ENCODE data around the gene KLK2. TPM values are rescaled to one million over a fixed set of nuclear protein-coding genes. Genes with fewer than 3 reads are reported as not detected.
"Not testable (repeated sequence)": the region's sequence is repeated elsewhere in the genome, so short reads cannot be mapped to it uniquely, and the experiment has no call there.

KLK2 gene
- total RNA-seq, 2 experiments from 2014 or later, result 0.44 TPM; not detected in 1

DNA sequence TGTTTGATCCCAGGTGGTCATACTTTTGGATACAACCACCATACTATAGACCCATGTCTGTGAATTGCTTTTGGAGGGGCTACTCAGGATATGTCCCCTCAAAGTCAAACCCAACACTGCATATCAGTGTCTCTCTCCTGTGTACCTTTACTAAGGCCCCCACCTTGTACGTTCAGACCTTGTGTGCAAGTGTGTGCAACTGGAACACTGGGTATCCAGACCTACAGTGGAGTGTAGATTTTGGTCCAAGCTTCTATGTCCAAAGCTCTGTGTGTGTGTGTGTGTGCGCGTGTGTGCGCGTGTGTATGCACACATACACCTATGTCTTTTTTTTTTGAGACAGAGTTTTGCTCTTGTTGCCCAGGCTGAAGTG lies 18.0 kb downstream of the KLK2 start:
- Mint-ChIP-seq H3K4me3 (no peak overlapping the region), H3K36me3 (no peaks in the 10 kb centered on the region), H3K27ac (no peak overlapping the region), H3K9me3 (peaks cover 6% of the 10 kb centered on the region), H3K4me1 (peaks cover 2% of the 10 kb centered on the region), H3K27me3 (peaks cover 26% of the 10 kb centered on the region)
- ATAC-seq (ENCODE audit: low read depth) (no peak), DNase-seq (no peak)
- POLR2A ChIA-PET, result no interaction called here

DNA sequence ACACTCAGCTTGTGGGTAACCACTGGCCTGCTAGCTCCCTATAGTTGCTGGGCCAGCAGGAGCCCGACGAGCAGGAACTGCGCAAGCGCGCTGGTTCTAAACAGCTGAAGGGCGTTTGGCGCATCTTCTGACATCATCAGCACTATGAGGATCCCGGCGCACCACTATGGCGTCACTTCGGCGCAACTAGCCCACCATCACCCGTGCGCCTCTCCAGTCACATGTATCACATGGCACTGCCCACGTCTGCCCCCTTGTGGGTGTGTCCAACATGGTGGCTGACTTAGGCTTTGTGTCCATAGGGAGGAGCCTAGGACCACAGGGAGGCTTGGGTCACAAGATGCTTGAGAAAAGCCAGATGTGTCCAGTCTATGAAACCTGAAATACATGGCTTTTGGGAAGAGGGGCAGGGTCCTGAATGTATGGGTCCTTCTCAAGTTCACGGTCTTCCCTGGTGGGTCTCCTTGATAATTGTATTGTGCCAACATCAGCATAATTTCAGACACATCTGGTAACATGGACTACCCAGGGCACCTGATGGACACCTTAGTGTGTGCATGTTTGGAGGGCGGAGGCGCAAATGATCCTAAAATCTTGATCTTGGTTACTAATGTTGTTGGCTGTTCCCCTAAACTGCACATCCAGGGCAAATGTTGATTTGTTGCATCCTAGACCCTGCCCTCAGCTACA lies 20.0 kb downstream of the KLK2 start:
- H3K9me3 Mint-ChIP-seq, result peaks cover 6% of the 10 kb centered on the region
- DNase-seq (no peak), ATAC-seq (ENCODE audit: low read depth) (no peak)
- H3K4me3 Mint-ChIP-seq, result no peak overlapping the region
- H3K36me3 Mint-ChIP-seq, result no peaks in the 10 kb centered on the region
- H3K27ac Mint-ChIP-seq, result no peak overlapping the region
- H3K4me1 Mint-ChIP-seq, result peaks cover 2% of the 10 kb centered on the region
- H3K27me3 Mint-ChIP-seq, result peaks cover 28% of the 10 kb centered on the region
- POLR2A ChIA-PET, result no interaction called here

DNA sequence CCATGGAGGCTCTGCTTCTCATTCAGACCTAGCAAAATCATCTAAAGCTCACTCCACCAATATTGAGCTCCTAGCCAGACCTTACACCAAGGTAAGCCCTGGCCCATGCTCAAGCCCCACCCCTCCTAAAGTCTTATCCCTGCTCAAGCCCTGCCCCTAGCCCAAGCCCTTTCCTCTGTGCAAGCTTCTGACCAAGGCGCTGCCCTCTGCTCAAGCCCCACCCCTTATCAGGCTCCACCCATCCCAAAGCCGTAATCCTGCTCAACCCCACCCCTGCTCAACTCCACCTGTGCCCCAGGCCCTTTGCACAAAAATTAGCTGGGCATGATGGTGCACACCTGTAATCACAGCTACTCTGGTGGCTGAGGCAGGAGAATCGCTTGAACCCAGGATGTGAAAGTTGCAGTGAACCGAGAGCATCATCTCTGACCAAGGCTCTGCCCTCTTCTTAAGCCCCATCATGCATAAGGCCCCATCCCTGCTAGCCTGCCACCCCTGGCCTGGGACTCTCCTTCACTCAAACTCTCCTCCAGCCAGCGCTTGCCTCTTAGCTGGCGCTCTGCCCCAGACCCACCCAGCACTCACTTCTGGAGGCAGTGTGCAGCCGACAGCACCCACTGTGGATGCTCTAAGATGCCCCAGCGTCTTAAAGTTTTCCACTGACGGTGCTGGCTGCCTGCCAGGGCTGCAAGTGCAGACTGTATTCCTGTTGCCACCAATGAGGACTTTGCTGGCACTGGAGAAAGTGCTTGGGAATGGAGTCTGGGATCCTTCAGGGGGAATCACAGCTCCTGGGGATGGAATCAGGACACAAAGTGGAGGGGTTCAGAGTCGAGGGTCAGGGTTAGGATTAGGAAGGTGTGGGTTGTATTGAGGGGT lies 21.5 kb downstream of the KLK2 start:
- Mint-ChIP-seq H3K27me3 (peaks cover 20% of the 10 kb centered on the region), H3K27ac (no peak overlapping the region), H3K4me1 (no peaks in the 10 kb centered on the region), H3K4me3 (no peak overlapping the region), H3K36me3 (no peaks in the 10 kb centered on the region), H3K9me3 (peaks cover 6% of the 10 kb centered on the region)
- ATAC-seq (ENCODE audit: low read depth), result no peak
- no peak for DNase-seq
- POLR2A ChIA-PET, result no interaction called here

DNA sequence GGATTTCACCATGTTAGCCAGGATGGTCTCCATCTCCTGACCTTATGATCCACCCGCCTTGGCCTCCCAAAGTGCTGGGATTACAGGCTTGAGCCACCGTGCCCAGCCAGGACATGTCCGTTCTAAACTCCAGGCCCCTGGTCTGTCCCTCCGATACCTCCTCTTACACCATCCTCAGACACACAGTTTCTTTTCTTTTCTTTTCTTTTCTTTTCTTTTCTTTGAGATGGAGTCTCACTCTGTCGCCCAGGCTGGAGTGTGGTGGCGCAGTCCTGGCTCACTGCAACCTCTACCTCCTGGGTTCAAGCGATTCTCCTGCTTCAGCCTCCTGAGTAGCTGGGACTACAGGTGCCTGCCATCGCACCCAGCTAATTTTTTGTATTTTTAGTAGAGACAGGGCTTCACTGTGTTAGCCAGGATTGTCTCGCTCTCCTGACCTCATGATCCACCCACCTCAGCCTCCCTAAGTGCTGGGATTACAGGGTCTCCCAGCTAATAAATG lies 22.9 kb downstream of the KLK2 start:
- H3K27me3 Mint-ChIP-seq, result peaks cover 18% of the 10 kb centered on the region
- not testable (repeated sequence) for H3K9me3 Mint-ChIP-seq

DNA sequence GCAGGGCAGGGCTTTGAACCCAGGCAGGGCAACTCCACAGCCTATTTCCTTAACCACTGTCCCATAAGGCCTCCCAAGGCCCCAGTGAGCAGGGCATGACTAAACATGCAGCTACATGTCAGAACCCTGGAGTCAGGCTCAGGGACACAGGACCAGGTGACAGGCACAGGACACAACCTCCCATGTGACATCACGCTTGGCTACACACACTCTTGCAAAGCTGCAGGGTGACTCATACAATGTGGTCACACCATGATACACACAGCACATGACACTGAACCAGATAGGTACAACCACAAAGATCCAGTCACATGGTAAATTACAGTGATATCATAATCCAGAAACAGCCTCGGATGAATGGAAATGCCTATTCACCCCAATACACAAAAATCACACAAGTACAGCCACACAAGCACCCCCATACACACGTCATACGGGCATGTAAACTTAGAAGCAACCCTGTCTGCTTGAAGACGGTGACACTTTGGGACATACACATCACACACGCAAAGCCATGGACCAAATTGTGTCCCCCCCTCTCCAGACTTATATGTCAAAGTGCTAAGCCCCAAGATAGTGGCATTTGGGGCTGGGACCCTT lies 23.5 kb downstream of the KLK2 start:
- ATAC-seq (ENCODE audit: low read depth) (no peak), DNase-seq (no peak)
- Mint-ChIP-seq H3K36me3 (no peaks in the 10 kb centered on the region), H3K4me3 (no peak overlapping the region), H3K4me1 (no peaks in the 10 kb centered on the region), H3K27ac (no peak overlapping the region), H3K27me3 (peaks cover 17% of the 10 kb centered on the region), H3K9me3 (peaks cover 6% of the 10 kb centered on the region)
- POLR2A ChIA-PET, result no interaction called here

More for the DNA sequence above, 22.9 kb downstream of the KLK2 start:
- H3K4me1 Mint-ChIP-seq; H3K36me3 Mint-ChIP-seq; DNase-seq; H3K27ac Mint-ChIP-seq; POLR2A ChIA-PET; H3K4me3 Mint-ChIP-seq; ATAC-seq (ENCODE audit: low read depth): not testable (repeated sequence)

DNA sequence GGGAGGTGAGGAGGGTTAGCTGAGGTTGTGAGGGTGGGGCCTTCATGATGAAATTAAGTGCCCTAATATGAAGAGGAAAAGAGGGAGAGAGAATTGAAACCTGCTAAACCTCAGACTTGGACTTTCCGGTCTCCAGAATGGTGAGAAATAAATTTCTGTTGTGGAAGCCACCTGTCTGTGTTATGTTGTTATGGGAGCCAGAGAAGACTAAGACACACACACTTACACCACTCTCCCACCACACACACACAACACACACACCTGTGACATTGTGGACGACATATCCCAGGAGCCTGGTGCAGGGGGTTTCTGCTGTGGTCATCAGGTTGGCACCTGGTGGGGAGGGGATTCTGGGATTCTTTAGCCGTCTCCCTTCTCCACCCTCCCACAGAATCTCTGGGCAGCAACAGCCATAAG lies 24.0 kb downstream of the KLK2 start:
- ATAC-seq (ENCODE audit: low read depth), result no peak
- POLR2A ChIA-PET, result no interaction called here
- Mint-ChIP-seq H3K36me3 (no peaks in the 10 kb centered on the region), H3K9me3 (peaks cover 6% of the 10 kb centered on the region), H3K4me1 (no peaks in the 10 kb centered on the region), H3K4me3 (no peak overlapping the region), H3K27me3 (peaks cover 16% of the 10 kb centered on the region), H3K27ac (no peak overlapping the region)
- DNase-seq, result no peak

DNA sequence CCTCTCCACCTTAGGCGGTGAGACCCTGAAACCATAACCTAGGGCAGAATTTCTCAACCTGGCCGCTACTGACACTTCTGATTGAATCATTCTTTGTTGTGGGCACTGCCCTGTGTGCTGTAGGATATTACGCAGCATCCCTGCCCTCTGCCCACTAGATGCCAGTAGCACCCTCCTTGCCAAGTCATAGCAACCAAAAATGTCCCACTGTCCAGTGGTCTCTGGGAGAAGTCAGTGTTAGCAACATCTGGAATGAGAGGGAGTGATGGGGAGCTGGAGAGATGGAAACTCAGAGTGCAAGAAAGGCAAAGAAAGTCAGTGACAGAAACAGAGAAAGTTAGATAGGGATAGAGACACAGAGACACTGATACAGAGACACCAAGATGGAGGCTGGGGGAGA lies 24.4 kb downstream of the KLK2 start:
- DNase-seq (no peak), ATAC-seq (ENCODE audit: low read depth) (no peak)
- no peak overlapping the region for H3K27ac Mint-ChIP-seq
- POLR2A ChIA-PET, result no interaction called here
- no peak overlapping the region for H3K4me3 Mint-ChIP-seq
- H3K4me1 Mint-ChIP-seq, result no peaks in the 10 kb centered on the region
- peaks cover 16% of the 10 kb centered on the region for H3K27me3 Mint-ChIP-seq
- H3K36me3 Mint-ChIP-seq, result no peaks in the 10 kb centered on the region
- peaks cover 6% of the 10 kb centered on the region for H3K9me3 Mint-ChIP-seq

DNA sequence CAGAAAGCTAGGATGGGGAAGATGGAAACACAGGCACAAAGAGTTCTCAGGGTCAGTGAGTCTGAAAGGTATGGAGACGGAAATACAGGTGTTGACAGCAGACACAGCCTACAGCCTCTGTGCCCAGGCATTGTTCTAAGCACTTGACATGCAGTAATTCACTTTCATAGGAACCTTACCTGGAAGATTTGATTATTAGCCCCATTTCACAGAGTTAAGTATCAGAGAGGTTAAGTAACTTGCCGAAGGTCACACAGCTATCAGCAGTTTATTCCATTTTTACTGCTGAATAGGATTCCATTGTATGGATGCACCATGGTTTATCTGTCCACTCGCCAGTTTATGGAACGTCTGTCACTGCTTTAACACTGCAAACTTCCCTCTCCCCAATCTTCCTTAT lies 24.8 kb downstream of the KLK2 start:
- ATAC-seq (ENCODE audit: low read depth) (no peak), DNase-seq (no peak)
- POLR2A ChIA-PET, result no interaction called here
- Mint-ChIP-seq H3K27ac (no peak overlapping the region), H3K36me3 (no peaks in the 10 kb centered on the region), H3K9me3 (peaks cover 6% of the 10 kb centered on the region), H3K4me1 (no peaks in the 10 kb centered on the region), H3K4me3 (no peak overlapping the region), H3K27me3 (peaks cover 16% of the 10 kb centered on the region)

DNA sequence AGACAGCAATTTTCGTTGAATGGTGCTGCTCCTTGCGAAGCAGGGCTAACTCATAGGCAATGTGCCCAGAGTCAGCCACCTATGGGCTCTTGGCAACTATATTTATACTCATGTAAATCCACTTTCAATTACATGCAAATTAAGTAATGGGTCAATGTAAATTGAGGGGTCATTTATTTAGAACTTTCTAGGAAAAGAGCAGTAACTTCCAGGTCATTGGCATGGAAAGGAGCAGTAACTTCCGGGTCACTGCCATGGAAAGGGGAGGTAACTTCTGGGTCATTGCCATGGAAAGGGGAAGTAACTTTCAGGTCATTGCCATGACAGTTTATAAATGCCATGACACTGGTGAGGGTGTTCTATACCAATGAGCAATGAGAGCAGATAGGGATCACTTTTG lies 26.3 kb downstream of the KLK2 start:
- Mint-ChIP-seq H3K27me3 (peaks cover 13% of the 10 kb centered on the region), H3K9me3 (peaks cover 1% of the 10 kb centered on the region), H3K36me3 (no peaks in the 10 kb centered on the region), H3K27ac (no peak overlapping the region), H3K4me3 (no peak overlapping the region), H3K4me1 (no peaks in the 10 kb centered on the region)
- DNase-seq (no peak), ATAC-seq (ENCODE audit: low read depth) (no peak)
- POLR2A ChIA-PET, result no interaction called here

DNA sequence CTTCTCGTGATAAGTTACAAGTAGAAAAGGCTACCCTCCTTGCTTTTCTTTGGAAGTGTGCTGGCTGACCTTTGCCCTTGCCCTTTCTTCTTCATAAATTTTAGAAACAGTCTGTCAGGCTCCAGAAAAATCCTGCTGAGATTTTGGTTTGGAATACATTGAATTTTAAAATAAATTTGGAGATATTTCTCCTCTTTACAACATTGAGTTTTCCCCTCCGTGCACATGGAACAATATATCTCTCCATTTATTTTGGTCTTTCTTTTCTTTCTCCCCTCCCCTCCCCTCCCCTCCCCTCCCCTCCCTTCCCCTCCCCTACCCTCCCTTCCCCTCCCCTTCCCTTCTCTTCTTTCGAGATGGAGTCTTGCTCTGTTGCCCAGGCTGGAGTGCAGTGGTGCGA lies 29.4 kb downstream of the KLK2 start:
- no peak overlapping the region for H3K4me3 Mint-ChIP-seq
- no peak for ATAC-seq (ENCODE audit: low read depth)
- H3K4me1 Mint-ChIP-seq, result no peaks in the 10 kb centered on the region
- POLR2A ChIA-PET, result no interaction called here
- no peak for DNase-seq
- peaks cover 22% of the 10 kb centered on the region for H3K27me3 Mint-ChIP-seq
- no peaks in the 10 kb centered on the region for H3K36me3 Mint-ChIP-seq
- no peaks in the 10 kb centered on the region for H3K9me3 Mint-ChIP-seq
- H3K27ac Mint-ChIP-seq, result no peak overlapping the region

DNA sequence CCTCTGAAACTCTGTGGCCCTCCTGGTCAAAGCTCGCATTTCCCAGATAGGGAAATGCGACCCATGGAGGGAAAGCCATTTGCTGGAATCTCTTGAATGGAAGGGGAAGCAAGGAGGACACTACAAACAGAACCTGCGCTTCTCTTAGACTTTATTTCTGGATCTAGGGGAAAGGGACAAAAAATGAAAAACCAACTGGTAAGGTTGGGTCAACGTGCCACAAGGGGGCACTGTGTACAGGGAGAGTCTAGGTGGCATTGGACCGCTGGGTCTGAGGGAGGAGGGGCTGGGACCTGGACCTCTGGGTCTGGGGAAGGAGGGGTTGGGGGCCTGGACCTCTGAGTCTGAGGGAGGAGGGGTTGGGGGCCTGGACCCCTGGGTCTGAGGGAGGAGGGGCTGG lies 33.0 kb downstream of the KLK2 start:
- no peaks in the 10 kb centered on the region for H3K4me1 Mint-ChIP-seq
- DNase-seq, result peak; percentile 44
- H3K27me3 Mint-ChIP-seq, result peaks cover 46% of the 10 kb centered on the region
- POLR2A ChIA-PET, result no interaction called here
- no peak overlapping the region for H3K4me3 Mint-ChIP-seq
- H3K27ac Mint-ChIP-seq, result no peak overlapping the region
- H3K9me3 Mint-ChIP-seq, result no peaks in the 10 kb centered on the region
- H3K36me3 Mint-ChIP-seq, result no peaks in the 10 kb centered on the region
- no peak for ATAC-seq (ENCODE audit: low read depth)

DNA sequence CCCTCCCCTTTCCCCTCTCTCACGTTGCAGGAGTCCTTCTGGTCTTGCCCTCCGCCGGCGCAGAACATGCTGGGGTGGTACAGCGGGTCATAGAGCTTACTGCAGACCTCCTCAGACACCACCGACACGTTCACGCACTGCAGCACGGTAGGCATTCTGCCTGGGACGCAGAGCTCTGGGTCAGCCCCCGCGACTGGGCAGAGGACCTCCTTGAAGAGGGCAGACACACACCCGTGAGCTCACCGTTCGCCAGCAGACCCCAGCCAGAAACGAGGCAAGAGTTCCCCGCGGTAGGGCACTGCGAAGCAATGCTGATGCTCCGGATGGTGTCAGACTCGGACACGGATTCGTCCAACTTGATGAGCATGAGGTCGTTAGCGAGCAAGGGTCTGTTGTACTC lies 35.1 kb downstream of the KLK2 start:
- ATAC-seq (ENCODE audit: low read depth) (no peak), DNase-seq (no peak)
- no peaks in the 10 kb centered on the region for H3K4me1 Mint-ChIP-seq
- H3K27ac Mint-ChIP-seq, result no peak overlapping the region
- no peak overlapping the region for H3K4me3 Mint-ChIP-seq
- H3K9me3 Mint-ChIP-seq, result no peaks in the 10 kb centered on the region
- H3K36me3 Mint-ChIP-seq, result no peaks in the 10 kb centered on the region
- H3K27me3 Mint-ChIP-seq, result peaks cover 46% of the 10 kb centered on the region
- POLR2A ChIA-PET, result no interaction called here

DNA sequence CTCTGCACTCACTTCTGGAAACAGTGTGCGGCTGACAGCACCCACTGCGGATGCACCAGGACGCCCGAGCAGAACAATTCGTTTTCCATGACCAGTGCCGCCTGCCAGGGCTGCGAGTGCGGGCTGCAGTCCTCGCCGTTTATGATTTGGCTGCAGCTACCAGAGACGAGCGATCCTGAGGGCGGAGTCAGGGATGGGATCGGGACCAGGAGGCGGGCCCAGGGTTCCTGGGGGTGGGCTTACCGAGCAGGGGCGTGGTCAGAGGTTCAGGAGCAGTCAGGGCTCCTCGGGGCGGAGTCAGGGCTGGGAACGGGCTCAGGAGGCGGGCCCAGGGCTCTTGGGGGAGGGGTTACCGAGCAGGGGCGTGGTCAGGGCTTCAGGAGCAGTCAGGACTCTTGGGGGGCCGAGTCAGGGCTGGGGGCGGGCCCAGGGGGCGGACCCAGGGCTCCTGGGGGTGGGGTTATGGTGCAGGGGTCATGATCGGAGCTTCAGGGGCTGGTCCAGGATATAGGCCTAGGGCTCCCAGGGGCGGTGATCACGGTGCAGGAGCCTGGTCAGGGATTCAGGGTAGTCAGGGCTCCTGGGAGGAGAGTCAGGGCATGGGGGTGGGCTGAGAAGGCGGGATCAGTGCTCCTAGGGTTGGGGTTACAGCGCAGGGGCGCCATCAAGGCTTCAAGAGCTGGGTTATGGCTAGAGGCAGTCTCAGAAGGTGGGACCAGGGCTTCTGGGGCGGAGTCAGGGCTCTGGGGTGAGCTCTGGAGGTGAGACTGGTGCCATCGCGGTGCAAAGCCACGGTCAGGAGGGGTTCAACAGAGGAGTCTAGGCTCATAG lies 36.2 kb downstream of the KLK2 start:
- Mint-ChIP-seq H3K4me1 (no peaks in the 10 kb centered on the region), H3K4me3 (peak overlapping the region; percentile 18), H3K27me3 (peaks cover 46% of the 10 kb centered on the region), H3K27ac (no peak overlapping the region), H3K36me3 (no peaks in the 10 kb centered on the region), H3K9me3 (no peaks in the 10 kb centered on the region)
- DNase-seq (peak; percentile 41), ATAC-seq (ENCODE audit: low read depth) (peak; percentile 26)
- POLR2A ChIA-PET, result no interaction called here
